Suppressor macrophage treated with lipopolysaccharide for 1 hour (primary cell): ENCODE measurements around the gene PDE6C.

Source experiments
- DNase-seq, 3 donors: peaks; one replicate each; pipeline ENCODE4 v3.0.0-alpha.2; 2020 to 2022

Gene PDE6C

DNA sequence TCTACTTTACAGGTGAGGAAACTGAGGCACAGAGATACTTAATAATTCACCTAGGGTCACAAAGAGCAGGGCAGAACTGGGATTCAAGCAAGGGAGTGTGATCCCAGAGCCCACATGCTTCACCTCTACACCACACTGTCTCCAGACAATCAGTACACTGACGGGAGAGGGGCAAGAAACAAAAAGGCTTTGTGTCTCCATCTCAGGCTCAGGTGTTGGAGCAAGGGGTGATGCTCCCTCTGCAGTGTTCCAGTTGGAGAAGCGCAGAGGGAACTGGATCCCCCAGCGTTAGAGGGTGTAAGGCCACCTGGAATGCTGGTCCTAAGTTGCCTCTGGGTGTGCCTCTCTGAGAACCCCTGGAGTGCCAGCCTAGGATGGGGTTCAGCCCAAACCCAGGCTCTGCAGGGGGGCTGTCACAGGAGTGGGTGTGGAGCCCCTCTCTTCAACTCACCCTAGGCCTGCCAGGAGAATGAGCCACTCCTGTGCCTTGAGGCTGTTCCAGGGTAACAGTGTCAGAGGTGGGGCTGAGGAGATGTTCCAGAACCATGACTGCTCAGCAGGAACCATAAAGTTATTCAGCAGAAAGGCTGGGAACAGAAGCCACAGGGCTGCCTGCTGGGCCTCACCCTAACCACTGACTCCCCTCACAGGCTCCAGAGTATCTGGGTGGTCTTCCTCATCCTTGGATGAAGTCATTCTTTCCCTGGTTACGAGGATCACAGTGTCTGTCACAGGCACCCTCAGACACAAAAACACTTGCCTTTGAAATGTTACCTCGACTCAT lies 16.8 kb upstream of the PDE6C start:
- DNase-seq, result no peak

DNA sequence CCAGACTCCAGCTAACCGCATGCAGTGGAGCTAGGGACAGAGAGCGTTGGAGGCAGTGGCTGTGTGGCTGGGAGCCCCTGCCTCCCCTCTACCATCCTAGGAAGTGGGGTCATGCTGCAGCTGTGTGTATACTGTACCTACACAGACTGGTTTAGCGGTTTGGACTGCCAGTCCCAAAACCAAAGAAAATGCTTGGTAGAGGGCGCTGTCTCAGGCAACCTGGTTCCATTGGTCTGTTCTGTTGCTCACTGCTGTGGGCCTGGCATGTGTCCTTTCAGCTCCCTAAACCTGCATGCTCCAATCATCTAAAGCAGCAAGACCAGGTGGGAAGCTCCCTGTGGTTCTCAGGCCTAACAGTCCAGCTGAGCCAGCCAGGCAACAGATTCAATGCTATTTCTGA lies 15.8 kb upstream of the PDE6C start:
- no peak for DNase-seq

DNA sequence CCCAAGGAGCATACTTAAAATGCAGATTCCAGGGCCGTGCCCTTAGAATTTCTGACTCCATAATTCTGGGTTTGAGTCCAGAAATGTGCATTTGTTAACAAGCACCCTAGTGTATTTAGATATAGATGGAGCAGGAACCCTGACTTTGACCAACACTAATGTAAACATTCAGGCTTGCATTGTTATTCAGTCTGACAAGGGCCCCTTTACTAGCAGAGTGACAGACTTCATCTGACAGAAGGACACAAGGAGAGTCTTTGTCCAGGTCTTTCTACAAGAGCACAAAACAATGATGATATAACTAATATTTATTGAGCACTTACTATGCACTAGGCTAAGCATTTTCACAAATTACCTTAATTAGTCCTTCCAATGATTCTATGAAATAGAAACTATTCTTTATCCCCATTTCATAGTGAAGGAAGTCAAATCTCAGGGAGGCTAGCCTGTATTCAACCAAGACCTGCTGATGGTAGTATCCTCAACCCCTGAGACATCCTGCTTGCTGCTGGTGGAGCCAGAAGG lies 15.2 kb upstream of the PDE6C start:
- DNase-seq, result no peak

DNA sequence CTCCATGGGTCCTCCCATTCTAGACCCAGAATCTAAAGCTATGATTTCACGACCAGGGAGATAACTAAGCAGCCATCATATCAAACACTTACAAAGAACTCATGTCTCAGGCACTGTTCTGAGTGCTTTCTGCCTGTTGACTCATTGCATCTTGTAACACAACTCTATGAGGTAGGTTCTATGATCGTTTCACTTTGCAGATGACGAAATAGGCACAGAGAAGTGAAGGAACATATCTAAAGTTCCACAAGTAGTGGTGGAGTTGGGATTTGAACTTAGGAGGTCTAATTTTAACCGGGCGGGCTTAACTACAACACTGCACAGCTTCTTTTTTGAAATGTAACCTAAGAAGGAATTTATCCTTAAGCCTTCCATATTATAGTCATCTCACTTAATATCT lies 14.2 kb upstream of the PDE6C start:
- peak in 1 of 3 donors; percentile 31 for DNase-seq

DNA sequence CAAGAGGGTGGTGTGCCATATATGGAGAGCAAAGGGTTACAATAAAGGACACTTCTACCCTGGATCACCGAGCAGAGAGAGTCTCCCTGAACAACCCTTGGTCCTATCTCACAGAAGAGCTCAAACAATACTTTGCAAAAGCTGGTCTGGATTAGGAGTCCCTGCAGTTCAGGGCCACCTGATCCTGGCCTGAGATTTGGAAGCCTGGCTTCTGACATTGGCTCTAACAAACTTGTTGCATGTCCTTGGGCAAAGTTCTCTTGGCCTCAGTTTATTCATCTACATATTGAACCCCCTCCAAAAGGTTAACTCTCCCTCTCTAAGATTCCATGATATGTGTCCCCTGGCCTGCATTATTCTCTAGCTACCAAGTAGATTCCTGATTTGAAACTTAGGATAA lies 13.0 kb upstream of the PDE6C start:
- DNase-seq, result no peak

DNA sequence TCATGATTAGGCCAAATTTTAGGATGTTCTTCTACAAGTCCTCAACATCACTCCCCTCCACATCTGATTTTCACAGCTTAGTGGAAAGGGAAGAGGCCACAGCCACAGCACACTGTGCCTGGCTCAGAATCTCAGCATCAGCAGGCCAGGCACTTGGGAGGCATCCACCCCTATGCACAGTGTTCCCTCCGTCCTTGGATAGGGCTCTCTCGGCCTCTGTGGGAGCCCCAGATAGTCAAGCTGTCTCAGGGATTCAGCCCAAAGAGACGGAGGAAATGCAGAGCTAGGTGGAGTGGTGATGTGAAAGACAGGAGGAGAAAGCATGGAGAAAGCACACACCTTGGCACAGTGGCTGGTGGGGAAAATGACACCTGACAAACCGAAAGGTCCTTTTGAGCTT lies 12.6 kb upstream of the PDE6C start:
- no peak for DNase-seq

DNA sequence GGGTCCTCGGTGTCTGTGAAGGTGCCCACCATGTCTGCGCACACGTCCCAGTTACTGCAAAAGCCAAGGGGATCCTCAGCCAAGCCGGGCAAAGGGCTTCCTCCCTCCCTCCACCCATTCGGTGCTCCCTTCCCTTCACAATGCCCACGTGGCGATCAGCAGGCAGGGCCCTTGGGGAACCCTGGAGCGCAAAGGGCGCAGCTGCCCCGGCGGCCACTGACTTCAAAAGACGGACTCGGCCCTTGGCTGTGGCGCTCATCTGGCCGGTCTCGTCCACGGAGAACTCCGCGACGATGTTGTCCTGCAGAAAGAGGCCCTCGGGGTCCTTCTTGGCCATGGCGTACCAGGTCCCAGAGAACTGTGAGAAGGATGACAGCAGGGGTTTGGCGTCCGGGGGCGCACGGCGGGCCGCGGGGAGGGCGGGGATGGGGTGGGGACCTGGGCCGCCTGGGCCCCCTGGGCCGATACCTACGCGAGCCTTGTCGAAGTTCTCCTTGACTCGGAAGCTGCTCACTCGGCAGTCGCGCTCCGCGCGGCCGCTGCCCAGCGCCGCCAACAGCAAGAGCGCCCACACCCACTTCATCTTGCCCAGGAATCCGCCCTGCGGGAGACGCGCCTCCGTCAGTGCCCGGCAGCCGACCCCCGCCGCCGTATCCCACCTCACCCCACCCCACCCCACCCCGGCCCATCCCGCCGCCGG lies 11.7 kb upstream of the PDE6C start:
- DNase-seq, result peak in 1 of 3 donors; percentile 24

DNA sequence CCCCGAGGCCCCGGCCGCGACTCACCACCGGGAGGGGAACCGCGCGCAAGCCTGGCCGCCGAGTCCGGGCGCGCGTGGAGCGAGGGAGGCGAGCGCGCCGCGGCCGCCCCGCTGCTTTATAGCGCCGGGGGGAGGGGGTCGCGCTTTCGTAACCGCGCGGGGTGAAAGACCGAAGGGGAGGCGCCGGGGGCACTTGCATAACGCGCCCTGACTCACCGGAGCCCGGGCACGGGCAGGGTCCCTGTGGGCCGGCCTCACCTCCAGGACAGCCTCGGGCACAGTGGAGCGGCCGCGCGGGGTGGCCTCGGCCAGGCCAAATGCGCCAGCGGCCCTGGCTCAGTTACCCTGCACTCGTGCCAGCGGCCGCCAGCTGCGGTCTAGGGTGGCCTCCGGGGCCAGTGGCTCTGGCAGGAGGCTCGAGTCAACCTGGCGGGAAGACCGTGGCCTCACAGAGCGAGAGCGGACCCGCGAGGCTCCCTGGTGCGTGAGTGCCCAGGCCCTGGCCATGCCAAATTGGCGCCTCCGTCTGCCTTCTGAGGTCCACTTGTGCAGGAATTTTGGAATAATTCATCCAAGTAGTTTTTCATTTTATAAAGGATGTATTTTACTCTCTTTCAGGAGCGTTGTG lies 11.1 kb upstream of the PDE6C start, which contains the start of gene RBP4:
TSS of gene RBP4 (minus strand) at position 90 of the 628 bp plus-strand sequence. CDS start 207 bp downstream, outside the sequence.
- DNase-seq, result peak in 2 of 3 donors; percentile 23 to 52

DNA sequence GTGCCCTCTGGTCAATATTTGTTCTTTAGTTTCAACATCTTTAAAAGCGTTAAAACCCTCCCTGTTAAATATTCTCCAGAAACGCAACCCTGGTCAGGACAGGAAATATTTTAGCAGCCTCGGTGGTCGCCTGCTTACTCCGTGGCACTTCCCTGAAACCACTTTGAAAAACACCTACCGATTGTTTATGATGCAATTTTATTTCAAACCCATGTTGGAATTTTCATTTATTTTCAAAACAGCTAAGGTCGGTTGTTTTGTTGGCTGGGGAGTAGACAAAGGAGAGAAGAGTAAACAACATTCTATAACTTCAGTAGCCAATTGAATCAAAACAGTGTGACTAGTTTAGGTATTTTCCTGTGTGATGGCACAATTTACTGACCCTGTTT lies 10.6 kb upstream of the PDE6C start:
- DNase-seq, result no peak

DNA sequence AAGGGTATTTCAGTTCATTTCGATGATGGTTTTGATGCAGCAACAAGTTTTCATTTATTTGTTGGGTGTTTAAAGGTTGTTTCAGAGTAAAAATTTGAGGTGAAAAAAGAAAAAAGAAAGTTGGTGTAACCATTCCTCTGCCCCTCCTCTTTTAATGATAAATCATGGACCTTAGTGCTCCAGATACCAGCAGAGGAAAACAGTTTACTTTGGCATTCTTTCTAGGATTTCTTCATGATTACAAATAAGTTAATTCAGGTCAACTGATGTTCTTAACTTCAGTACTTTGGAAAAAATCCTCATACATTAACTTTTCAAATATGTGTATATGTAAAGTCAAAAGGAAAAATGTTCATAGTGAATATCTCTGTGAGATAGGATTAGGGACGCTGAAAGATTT lies 9.3 kb upstream of the PDE6C start:
- no peak for DNase-seq

DNA sequence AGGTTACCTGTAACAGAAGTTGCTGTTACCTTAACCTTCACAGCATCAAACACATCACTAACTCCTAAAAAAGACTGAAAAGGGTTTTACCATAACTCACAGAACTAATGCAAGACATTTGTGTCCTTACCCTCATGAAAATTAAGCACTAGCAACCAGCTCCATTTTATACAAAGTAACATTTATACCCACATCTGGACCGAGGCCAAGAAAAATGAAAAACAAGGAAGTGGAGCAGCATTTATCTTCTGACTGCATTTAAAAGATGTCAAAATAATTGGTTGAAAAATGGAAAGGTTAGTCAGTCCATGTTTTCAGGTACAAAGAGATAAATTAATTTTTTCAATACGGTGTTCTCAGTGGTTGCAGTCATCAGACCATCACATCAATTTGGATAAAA lies 8.2 kb upstream of the PDE6C start:
- DNase-seq, result no peak

DNA sequence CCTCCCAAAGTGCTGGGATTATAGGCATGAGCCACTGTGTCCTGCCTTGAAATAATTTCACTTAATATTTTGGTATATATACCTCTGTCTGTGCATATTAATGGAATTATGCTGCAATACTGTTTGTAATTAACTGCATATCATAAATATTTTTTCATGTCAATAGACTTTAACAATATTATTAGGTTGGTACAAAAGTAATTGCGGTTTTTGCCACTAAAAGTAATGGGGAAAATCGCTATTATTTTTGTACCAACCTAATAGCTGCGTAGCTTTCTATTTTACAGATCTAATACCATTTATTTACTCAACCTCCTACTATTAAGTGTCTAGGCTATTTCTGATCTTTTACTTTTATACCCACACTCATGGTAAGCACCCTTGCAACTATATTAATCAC lies 3.9 kb upstream of the PDE6C start:
- no peak for DNase-seq

DNA sequence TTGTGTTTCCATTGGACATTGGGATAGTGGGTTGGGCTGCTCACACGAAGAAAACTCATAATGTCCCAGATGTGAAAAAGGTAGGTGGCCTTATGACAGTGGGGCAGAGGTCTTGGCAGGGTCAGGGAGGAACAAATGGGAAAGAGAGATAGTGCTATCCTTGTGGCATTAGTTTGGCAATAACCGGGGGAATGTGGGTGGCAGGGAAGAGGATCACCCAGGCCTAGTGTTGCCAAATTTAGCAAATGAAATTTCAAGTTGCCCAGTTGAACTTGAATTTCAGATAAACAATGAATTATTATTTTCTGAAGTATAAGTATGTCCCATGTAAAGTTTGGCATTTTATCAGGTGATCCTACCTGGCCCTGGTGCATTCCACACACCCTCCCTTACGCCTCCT lies 789 bp downstream of the PDE6C start:
- peak in 2 of 3 donors; percentile 20 to 36 for DNase-seq

DNA sequence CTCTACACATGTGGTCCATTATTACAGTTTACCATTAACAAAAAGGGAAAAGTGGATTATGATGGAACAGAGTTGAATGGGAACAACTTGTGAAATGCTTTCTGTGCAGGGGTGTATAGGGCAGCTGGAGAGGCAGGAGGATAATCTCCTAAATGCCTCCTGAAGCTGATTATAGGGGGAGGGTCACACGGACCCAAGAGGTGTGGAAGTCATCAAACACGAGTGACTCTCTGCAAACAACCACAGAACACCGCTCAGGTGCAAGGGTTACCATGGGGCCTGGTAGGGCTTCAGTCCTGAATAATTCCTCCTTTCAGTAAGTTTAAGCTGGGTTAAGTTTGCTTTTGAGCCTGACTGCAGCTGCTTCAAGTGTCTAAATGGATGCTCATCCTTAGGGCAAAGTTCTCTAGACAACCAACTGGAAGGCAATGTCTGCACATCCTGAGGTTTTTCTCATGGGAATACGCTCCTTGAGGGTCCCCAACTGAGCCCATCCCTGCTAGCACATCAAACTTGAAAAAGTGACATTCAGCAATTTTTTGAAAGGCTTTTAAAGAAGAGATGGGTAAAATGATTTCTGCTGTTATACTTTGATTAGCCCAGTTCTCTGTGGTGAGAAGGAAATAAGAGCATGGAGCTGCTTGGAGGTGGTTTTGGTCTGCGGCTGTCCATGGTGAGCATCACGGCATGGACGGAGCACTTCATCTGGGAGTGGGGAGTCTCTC lies 1.9 kb downstream of the PDE6C start:
- no peak for DNase-seq

DNA sequence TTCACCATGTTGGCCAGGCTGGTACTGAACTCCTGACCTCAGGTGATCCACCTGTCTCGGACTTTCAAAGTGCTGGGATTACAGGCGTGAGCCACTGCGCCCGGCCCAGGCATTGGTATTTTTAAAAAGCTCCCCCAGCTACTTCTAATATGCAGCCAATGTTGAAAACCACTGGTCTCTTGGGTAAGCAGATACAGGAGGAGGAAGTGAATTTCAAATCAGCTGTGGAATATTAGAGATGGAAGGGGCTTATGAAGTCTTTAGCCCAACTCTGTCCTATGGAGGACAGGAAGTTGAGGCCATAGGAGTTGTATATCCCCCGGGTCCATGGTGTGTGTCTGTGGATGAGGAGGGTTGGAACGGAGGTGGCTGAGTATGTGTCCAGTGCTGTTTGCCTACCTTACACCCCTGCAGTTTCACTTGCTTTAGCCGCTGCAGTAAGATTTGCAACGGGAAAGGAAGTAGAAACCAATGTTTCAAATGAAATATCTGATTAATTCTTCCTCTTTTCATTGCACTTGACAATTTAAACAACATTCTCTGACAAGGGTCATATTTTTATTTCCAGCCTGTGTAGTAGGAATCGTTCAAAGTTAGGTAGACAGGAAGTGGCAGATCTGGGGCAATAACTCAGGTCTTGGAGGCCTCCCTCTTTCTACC lies 3.4 kb downstream of the PDE6C start:
- DNase-seq, result peak; percentile 24 to 42 (median 37)

DNA sequence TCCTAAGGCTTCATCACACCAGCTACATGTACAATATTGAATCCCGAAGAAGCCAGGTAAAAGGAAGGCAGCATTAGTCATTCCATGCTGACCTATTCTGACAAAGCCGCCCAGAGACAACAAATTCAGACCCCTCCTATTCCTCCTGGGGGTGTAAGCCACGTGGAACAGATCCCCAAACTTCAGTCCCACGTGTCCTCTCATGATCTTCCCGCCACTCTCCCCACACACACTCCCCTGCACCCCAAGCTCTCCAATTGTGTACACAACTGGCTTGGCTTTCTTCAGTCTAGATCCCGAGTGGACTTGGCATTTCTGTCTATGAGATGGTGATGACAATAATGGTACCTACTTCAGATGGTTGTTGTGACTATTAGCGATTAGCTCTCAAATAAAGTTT lies 8.6 kb downstream of the PDE6C start:
- no peak for DNase-seq

DNA sequence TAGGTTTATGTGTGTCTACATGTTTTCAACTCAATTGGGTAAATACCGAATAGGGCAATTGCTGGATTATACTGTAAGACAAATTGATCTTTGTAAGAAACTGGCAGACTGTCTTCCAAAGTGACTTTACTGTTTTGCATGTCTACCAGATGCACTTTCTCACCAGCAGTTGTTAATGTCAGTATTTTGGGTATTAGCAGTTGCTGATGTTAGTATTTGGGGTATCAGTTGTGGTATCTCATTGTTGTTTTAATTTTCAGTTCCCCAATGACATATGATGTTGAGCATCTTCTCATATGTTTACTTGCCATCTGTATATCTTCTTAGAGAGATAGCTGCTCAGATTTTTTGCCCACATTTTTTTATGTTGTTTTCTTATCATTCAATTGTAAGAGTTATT lies 10.6 kb downstream of the PDE6C start:
- DNase-seq, result no peak

DNA sequence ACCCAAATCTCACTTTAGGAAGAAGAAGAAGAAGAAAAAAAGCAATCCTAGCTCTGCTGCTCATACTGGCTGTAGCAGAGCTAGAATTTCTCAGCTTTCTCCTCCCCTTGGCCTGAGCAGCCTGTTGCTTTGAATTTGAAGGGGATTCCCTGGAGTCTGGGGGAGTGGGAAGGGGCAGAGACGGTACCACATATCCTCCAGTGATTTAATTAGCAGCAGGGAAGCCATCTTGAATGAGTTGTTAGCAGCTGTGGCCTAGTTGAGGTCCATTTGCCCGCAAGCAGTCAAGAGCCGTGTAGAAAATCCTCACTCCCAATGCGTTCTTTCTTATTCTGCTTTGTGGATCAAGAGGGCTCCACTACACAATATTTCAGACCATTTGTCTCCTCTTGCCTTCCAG lies 16.5 kb downstream of the PDE6C start:
- DNase-seq, result no peak

DNA sequence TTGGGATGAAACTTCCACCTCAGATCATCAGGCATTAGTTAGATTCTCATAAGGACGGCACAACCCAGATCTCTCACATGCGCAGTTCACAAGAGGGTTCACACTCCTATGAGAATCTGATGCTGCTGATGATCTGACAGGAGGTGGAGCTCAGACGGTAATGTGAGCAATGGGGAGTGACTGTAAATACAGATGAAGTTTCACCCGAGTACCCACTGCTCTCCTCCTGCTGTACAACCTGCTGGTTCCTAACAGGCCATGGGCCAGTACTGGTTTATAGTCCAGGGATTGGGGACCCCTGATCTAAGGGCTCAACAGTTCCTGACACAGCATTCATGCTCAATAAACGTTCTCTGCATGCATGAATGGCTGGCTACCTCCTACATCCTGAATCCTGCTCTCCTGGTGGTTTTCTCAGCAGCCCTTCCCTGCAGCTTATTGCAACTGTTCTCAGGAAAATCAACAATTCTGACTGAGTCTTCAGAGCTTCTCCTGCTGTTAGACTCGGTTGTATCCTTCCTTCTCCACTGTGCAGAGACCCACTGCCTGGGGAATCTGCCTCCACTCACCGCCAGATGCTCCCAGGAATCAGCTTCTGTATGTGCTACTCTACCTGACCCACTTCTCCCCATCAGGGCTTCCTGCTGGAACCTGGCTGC lies 17.4 kb downstream of the PDE6C start:
- no peak for DNase-seq

DNA sequence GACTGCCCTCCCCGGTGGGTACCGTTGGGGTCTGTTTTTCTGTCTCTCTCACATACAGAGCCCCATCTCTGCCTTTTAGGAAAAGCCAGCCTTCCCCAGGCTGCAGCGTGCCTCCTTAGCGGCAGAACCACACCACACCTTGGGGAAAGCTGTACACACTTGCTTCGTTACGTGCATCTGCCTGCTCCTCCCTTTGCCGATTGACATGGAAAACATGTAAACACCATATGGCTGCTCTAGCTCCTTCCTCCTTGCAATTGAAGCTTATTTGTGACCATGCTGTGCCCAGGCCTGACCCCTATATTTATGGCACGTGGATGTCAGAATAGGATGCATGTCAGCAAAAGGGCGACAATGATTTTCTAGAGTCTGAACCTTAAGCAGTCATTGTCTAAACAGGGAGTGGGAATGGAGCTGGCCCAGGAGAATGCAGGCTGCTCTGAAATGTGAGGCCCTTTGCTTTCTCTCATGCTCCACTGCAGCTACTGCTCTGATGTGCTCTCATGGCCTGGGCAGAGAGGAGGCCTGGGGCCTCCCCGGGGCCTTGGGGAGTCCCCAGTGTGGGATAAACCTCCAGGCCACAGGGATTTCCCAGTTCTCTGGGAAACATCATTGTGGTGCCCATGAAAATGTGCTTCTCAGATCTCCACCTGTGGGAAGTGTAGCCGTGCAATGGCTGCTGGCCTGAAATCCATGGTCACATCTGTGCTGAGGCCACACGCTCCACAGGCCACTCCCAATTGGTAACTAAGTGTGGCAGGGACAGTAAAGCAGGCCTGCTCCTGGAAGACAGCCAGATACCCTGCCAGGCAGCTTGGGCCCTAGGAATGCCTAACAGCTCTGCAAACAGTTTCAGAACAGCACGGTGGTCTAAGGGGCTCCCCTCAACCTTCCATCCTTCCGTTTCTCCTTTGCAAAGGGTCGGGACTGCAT lies 18.6 kb downstream of the PDE6C start:
- DNase-seq, result peak in 2 of 3 donors; percentile 10 to 20

DNA sequence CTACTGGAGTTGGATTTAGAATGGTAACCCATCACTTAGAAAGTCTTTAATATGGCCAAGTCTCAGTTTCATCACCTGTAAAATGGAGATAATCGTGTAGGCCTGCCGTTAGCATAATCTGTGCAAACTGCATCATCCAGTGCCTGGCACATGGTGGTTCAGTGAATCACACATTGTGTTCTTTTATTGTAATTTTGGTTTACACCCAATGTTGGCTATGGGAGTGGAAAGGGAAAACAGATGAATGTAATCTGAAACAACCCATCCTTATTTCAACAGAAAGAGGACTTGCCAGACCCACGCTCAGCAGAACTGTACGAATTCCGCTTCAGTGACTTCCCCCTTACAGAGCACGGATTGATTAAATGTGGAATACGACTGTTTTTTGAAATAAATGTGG lies 27.5 kb downstream of the PDE6C start:
- DNase-seq, result no peak
